Kidney (tissue), 14 donors: ENCODE data around the gene SHISAL1. TPM values are rescaled to one million over a fixed set of nuclear protein-coding genes. Genes with fewer than 3 reads are reported as not detected.

Source experiments
- DNase-seq, 5 donors: peaks; one replicate each; pipeline ENCODE4 v3.0.0-alpha.2; 2013 to 2020
- FAIRE-seq: peaks from 2 replicates; lab custom pipeline; 2012; peaks lifted over from hg19 to GRCh38; lab: Jason Lieb, UNC
- H3K27ac ChIP-seq, 2 donors: one replicate each; pipeline ENCODE4 v1.7.0; 2013; ENCODE audit warnings: low read depth in 2 of 2, low read length in 2 of 2, inconsistent platforms in 1 of 2
- H3K27me3 ChIP-seq: one replicate; pipeline ENCODE4 v1.7.1; 2013; ENCODE audit warnings: low read length, inconsistent platforms; ENCODE audit not compliant: control insufficient read depth, insufficient read depth
- H3K36me3 ChIP-seq, 3 donors: one replicate each; pipeline versions ENCODE4 v1.7.0 to v1.7.1; 2013; ENCODE audit warnings: low read length in 3 of 3, control low read depth in 1 of 3, inconsistent platforms in 1 of 3; ENCODE audit not compliant: insufficient read depth in 3 of 3, control insufficient read depth in 2 of 3
- H3K4me1 ChIP-seq, 3 donors: one replicate each; pipeline versions ENCODE4 v1.7.0 to v1.7.1; 2013; ENCODE audit warnings: low read length in 3 of 3, inconsistent platforms in 1 of 3, low read depth in 1 of 3; ENCODE audit not compliant: control insufficient read depth in 2 of 3, insufficient read depth in 2 of 3
- H3K4me3 ChIP-seq, 3 donors: one replicate each; pipeline versions ENCODE4 v1.7.0 to v1.8.1; 2013; ENCODE audit warnings: low read length in 3 of 3, control low read depth in 1 of 3, inconsistent platforms in 1 of 3
- H3K9ac ChIP-seq, 3 donors: one replicate each; pipeline versions ENCODE4 v1.7.0 to v1.7.1; 2013; ENCODE audit warnings: low read length in 3 of 3, control low read depth in 1 of 3, inconsistent platforms in 1 of 3
- H3K9me3 ChIP-seq, 3 donors: one replicate each; pipeline versions ENCODE4 v1.7.0 to v1.7.1; 2013; ENCODE audit warnings: low read length in 3 of 3, control low read depth in 1 of 3, inconsistent platforms in 1 of 3; ENCODE audit not compliant: control insufficient read depth in 2 of 3, insufficient read depth in 1 of 3
- intact Hi-C: fragments of 100-400 bp; cut with DNase I; formaldehyde crosslinking; loops from one replicate; pipeline ENCODE4 v1.11.1; 2022
- polyA plus RNA-seq: library from polyadenylated mRNA; stranded (reverse); fragments of 350-450 nt; fragmentation: Illumina TruSeq; extraction: RNeasy Lipid Tissue Mini Kit (QIAGEN cat#74804); gene quantifications from one replicate; pipeline ENCODE4 v1.2.3, GENCODE V29; 2014; ENCODE audit warnings: low read depth, low replicate concordance; ENCODE audit not compliant: insufficient read depth
- total RNA-seq: library from RNA; stranded (reverse); fragmentation: NEBNext Ultra II Directional; extraction: Animal tissue kit (Norgen Biotek cat#: 25700); gene quantifications from one replicate; pipeline ENCODE4 v1.2.1, GENCODE V29; 2021
- TF ChIP-seq, protein P1 (sequence below): IDR thresholded peaks from 3 replicates; pipeline ENCODE4 v1.5.1; 2012; ENCODE audit warnings: mild to moderate bottlenecking, moderate library complexity, borderline replicate concordance; ENCODE audit not compliant: insufficient read depth; ENCODE audit errors: extremely low read depth
- donor health status: control.
- donor health status: control.
- donor health status: control.
- donor health status: control.
- donor health status: control.
- donor health status: DM: yes; HTN: yes; CAD: no.
- donor health status: Normal renal cell carcinoma (clear cell type).

The SHISAL1 gene
- total and polyA plus RNA-seq, 2 donors from 2014 or later: 0.04 to 1.1 TPM

DNA sequence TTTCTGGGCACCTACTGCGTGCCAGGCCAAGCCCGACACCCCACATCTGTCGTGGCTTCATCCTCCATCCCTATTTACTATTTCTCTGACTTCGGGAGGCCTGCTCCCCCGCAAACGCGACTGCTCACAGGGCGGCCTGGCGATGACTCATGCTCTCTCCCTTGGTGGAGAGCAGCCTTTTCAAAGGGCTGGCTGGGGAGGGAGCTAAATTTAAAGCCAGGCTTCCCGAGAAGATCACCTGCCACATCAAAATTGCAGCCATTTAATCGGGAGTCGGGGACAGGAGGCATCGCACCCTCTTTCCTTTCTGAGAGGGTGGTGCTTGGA, 24.9 kb upstream of the SHISAL1 start:
- TF ChIP-seq, protein P1, sequence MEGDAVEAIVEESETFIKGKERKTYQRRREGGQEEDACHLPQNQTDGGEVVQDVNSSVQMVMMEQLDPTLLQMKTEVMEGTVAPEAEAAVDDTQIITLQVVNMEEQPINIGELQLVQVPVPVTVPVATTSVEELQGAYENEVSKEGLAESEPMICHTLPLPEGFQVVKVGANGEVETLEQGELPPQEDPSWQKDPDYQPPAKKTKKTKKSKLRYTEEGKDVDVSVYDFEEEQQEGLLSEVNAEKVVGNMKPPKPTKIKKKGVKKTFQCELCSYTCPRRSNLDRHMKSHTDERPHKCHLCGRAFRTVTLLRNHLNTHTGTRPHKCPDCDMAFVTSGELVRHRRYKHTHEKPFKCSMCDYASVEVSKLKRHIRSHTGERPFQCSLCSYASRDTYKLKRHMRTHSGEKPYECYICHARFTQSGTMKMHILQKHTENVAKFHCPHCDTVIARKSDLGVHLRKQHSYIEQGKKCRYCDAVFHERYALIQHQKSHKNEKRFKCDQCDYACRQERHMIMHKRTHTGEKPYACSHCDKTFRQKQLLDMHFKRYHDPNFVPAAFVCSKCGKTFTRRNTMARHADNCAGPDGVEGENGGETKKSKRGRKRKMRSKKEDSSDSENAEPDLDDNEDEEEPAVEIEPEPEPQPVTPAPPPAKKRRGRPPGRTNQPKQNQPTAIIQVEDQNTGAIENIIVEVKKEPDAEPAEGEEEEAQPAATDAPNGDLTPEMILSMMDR: no peak
- no peaks in the 10 kb centered on the region for H3K36me3 ChIP-seq
- H3K4me3 ChIP-seq: no peak overlapping the region
- peak in 3 of 5 donors; percentile 50 to 61 (median 50) for DNase-seq
- H3K9me3 ChIP-seq: no peaks in the 10 kb centered on the region
- FAIRE-seq: no peak
- H3K4me1 ChIP-seq: no peaks in the 10 kb centered on the region
- no peak overlapping the region for H3K9ac ChIP-seq
- H3K27ac ChIP-seq: no peak overlapping the region
- H3K27me3 ChIP-seq: no peaks in the 10 kb centered on the region
- intact Hi-C loops: no loop called here

DNA sequence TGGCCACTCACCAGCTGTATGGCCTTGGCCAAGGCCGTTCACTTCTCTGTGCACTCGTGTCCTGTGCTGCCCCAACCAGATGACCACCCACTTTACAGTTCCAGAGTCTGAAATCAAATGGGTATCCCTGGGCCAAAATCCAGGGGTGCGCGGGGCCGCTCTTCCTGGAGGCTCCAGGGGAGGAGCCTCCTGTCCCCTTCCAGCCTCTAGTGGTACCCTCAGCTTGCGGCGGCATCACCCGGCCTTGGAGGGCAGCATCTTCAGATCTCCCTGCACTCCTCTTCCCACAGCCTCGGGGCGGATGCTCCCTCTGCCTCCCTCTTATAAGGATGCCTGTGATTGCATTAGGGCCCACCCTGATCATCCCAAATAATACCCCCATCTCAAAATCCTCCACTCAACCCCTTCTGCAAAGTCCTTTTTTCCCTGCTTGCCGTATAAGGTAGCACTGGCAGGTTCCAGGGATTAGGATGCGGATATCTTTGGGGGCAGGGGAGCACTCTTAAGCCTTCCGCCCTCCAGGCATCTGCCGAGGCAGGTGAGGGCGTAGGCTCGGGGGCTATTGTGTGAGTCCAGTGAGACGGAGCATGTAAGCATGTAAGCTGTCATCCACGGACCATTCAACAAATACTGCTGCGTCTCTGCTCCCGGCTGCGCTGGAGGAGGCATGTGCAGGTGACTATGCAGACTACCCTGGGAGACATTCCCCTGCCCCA, 24.4 kb upstream of the SHISAL1 start:
- Histone ChIP-seq H3K4me3 (no peak overlapping the region), H3K27ac (no peak overlapping the region), H3K9ac (no peak overlapping the region), H3K36me3 (no peaks in the 10 kb centered on the region), H3K9me3 (no peaks in the 10 kb centered on the region), H3K4me1 (no peaks in the 10 kb centered on the region), H3K27me3 (peaks cover 2% of the 10 kb centered on the region)
- intact Hi-C loops: no loop called here
- TF ChIP-seq, protein P1: no peak
- DNase-seq (no peak), FAIRE-seq (no peak)

DNA sequence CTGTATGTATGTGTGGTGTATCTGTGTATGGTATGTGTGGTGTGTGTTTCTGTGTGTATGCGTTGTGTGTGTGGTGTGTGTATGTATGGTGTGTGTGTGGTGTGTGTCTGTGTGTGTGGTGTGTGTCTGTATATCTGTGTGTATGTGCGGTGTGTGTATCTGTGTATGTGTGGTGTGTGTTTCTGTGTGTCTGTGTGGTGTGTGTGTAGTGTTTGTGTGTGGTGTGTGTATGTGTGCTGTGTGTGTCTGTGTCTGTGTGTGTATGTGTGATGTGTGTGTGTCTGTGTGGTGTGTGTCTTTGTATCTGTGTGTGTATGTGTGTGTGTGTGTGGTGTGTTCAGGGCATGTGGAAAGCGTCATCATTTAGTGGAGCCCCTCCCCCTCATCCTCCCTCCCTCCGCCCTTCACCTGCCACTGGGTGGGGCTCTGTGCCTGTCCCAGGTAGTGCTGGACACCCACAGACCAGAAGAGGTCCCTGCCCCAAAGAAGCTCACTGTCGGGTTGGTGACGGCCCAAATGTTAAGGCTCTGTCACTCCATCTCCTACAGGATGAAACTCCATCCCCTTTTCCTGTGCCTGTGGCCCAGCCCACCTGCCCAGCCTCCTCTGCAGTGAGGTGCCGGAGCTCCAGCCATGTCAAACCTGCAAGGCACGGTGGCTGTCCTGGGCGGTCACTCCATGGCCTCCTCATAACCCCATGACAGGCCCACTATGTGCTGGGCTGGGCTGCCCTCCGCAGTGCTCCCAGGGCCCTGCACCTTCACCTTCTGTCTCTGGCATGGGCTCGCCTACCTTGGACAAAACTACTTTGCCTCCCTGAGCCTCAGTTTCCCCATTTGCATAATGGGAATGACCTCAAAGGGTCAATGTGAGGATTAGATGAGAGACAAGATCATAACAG, 23.4 kb upstream of the SHISAL1 start:
- peak overlapping the region in 1 of 3 donors; percentile 13 for H3K4me3 ChIP-seq
- H3K27ac ChIP-seq: no peak overlapping the region
- no peak overlapping the region for H3K9ac ChIP-seq
- H3K9me3 ChIP-seq: no peaks in the 10 kb centered on the region
- intact Hi-C loops: no loop called here
- H3K27me3 ChIP-seq: peaks cover 3% of the 10 kb centered on the region
- TF ChIP-seq, protein P1: no peak
- FAIRE-seq (no peak), DNase-seq (no peak)
- H3K36me3 ChIP-seq: no peaks in the 10 kb centered on the region
- no peaks in the 10 kb centered on the region for H3K4me1 ChIP-seq
